Measurements from ENCODE around the gene PLAC9.

DNA sequence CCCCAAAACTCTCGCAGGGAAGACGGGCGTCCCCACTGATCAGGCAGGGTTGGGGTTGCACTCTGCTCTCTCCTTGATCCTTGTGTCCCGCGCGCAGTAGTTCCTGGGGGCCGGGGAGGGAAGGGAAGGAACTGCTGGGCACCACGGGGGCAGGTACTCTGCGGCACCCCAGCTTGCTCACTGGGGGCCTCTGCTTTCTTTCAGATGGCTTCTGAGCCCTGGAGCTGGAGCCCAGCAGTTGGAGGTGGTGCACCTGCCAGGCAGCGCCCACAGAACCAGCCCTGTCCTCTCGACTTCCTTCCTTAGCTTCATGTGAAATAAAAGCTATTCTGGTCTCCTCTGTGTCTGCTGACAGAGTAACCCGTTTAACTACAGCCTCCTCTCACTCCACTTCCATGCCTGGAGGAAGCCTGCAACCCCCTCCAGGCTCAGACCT lies 12.2 kb downstream of the PLAC9 start:
- TF ChIP-seq RAD21 (IDR thresholded peaks at IDR 0.05; ENCODE audit: low read depth): no peak
- TF ChIP-seq, protein P1, sequence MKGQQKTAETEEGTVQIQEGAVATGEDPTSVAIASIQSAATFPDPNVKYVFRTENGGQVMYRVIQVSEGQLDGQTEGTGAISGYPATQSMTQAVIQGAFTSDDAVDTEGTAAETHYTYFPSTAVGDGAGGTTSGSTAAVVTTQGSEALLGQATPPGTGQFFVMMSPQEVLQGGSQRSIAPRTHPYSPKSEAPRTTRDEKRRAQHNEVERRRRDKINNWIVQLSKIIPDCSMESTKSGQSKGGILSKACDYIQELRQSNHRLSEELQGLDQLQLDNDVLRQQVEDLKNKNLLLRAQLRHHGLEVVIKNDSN (IDR thresholded peaks at IDR 0.05): no peak
- TF ChIP-seq EP300 (IDR thresholded peaks at IDR 0.05; ENCODE audit: borderline replicate concordance): peak; percentile 17; the same call in 1 of the 2 replicates
- no peak for TF ChIP-seq CREB1 (IDR thresholded peaks at IDR 0.05; ENCODE audit: low read depth)
- TF ChIP-seq YY1 (IDR thresholded peaks at IDR 0.05; ENCODE audit: low read depth): no peak
- TF ChIP-seq EGR1 (IDR thresholded peaks at IDR 0.05): no peak
- TF ChIP-seq CEBPB (IDR thresholded peaks at IDR 0.05): no peak
